HG03280 (cell line): ENCODE results near the gene BARX1.
"Not testable (repeated sequence)": the region's sequence is repeated elsewhere in the genome, so short reads cannot be mapped to it uniquely, and the experiment has no call there.

Experiments used
- ATAC-seq: cut with Tn5 transposase; IDR thresholded peaks from one replicate; pipeline ENCODE4 v1.9.1; 2021; ENCODE audit warnings: mild to moderate bottlenecking, moderate library complexity; ENCODE audit not compliant: unreplicated experiment

The BARX1 gene

DNA sequence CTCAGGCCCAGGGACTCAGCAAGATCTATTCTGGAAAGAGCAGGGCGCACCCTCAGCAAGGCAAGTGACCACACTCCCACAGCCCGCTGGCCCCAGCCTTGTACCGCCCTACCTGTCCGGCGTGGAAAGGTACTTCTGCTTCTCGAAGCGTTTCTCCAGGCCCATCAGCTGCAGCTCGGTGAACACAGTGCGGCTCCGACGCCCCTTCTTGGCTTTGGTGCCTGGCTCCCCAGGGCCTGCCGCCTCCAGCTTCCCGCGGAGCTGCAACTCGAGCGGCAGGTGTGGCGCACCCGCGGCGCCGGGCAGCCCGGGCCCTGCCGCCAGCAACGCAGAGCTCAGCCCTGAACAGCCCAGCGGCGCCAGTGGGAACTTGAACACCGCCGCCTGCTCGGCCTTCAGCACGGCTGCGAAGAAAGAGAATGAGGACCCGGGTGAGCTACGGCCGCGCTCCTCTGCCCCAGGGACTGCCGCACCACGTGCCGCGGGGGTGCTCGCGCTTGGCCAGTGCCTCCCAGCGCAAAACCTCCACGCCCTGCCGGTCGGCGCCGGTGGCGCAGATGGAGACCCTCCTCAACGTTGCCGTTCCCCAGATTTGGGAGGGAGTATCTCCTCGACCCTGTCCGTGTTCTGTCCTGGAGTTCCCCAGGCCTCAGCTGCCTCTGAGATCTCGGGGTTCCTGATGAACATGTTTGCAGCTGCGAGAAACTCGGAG lies 2.2 kb downstream of the BARX1 start:
- no peak for ATAC-seq

DNA sequence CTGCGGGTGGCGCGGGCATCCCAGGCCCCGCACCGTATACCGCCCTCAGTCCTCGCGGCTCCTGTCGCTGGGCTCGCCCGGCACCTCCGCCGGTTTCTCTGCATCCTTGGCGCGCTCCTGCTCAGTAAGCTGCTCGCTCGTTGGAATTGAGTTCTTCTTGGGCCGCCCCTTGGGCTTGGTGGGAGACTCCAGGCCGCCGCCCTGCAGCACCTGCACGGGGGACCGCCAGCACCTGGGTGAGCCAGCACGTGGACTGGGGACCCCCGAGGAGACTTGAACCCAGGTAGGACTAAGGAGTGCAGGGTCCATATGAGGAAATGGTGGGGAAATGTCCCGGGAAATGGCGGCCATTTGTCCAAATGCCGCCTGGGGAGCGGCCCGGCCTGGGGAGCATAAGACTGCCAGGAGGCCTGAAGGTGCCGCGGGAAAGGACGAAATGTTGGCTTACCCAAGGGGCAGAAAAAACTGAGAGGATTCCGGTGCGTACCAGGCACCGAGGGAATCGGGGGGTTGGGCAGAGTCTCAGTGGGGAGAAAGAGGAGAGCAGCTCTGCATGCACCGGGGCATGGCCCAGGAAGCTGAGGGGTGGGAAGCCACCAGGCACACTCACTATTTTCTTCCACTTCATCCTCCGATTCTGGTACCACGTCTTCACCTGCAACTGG lies 2.9 kb downstream of the BARX1 start:
- ATAC-seq: no peak

DNA sequence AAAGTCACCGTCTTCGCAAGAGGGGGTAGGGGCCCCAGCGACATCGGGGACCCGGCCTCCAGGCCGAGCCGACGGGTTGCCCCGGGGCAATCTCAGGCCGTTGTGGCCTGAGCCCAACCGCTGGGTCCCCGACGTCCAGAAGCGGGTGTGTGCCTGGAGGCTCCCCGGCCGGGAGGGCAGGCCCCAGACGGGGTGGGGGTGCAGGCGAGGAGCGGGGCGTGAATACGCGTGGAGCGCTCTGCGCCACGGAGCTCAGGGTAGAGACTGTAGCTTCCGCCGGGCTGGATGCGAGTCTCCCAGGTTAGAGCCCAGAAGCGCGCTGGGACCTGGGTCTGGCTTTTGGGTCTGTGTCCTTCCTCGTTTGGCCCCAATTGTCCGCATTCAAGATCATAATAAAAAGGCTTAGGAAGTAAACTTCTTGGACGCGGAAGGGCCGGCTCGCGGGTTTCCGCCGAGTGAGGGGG lies 3.5 kb downstream of the BARX1 start:
- ATAC-seq: no peak

DNA sequence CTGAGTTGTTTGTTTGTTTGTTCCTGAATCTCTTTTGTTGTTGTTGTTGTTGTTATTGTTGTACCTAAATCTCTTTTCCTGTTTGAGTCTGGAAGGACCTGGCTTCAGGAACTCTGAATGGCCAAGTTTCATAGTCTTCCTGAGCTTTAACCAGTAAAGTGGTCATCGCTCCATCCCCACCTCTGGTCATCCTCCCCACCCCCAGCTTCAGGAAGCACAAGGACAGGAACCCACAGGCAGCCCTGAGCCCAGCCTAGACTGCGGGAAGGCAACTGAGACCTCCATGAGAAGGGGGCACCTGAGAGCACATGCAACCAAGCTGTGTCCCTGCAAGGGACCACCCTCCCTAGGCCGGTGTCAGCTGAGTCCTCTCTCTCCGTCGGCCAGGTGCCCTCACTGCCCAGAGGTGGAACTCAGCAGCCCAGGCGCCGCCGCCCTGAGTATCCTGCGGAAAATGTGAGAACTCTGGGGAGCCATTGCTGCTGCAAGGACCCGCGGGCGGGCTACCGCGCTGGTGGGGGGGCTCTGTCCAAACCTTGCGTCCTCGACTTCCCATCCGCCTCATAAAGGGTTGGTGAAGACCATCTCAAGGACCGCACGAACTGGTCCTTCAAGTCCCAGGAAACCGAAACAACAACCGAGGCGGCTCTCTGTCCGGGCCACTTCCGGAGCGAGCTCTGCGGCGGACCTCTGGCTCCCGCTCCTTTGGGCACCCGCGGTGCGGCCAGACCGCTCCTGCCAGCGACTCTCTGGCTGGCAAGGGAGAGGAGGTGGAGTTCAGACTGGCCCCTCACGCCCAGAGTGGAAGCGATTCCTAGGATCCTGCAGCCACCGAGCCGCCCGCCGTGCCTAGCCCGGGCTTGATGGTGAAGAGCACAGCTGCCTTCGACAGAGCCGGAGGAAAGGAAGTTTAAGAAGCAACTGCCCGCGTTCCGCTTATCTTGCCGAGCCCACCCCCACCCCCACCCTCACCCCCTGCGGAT lies 4.2 kb downstream of the BARX1 start:
- ATAC-seq: no peak

DNA sequence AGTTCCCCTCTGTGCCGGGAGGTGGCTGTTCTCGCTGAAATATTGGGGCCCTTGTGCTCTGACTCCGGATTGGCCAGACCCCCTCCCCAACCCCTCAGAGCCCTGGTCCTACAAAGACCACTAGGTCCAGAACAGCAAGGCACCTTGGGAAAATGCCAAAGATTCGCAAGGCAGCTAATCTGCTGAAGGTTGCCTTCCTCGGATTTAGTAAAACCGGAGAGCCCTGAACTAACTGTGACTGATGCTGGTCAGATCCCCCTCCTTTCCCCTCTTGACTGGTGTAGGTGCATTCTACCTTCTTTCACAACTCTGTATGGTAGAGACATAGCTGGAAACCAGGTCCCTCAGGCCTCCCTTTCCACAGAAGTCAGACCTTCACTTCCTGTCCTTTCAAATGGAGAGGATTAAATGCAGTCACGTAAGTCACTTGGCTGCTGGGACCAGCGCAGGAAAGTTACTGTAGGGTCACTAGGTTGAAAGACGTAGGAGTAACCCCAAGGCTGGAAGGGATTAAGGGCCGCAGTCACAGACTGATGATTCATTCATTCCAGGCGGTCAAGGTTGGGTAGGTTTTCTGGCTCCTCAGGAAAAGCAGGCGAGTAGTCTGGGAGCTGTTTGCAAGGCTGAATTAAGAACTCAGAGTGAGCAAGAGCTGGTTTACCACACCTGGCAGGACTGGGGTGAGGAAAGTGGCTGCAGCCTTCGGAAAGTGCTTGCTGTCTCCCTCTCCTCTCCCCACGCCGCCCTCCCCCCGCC lies 5.3 kb downstream of the BARX1 start:
- no peak for ATAC-seq

DNA sequence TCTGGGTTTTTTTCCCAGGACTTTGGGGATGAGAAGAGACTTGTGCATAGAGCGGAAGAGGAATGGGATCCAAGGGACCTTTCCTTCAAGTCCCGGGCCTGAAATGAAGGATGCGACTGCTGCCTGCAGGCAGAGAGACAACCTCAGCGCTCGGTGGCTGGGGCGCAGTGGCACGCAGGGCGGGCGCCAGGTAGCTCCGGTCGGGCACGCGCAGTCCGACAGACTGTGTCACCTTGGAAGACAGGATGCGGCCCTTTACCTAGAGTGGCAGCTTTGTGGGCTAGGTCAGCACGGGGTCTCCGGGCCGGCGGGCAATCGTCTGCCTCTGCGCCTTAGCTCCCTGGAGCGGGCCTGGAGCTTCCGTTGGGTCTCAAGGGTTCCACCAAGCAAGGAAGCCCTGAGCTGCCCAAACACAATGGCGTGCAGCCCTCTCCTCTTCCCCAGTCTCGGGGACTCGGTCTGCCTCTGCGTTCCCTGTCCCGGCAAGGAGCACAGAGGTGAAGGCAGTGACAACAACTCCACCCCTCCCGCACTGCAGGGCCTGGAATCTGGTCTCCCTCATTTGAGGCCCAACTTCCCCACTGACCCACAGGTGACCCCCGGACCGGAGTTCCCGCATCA lies 6.0 kb downstream of the BARX1 start:
- ATAC-seq: no peak

DNA sequence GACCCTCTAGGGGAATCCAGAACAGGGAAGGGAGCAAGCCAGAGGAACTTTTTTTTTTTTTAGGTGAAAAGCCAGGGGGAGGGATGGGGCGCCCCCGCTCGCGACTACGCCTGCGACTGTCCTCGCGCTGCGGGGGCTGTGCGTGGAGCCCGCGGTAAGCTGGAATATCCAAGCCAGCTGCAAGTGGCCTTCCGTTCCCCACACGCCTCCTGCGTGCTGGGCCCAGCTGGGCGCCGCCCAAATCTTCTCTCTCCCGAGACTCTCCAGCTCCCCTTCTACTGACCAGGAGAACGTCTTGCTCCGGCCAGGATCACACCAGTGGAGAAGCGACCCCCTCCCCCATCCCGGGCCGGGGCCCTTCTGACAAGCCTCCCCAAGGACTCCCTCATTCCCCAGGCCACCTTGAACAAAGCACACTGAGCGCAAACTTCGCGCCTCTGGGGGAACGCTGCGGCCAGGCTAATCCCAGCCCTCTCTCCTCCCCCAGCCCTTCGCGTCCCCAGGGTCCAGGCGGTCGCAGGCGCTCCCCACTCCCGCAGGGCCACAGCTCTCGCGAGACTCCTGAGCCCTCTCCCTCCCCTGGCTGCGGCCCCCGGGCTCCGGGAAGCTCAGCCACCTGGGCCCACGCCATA lies 6.6 kb downstream of the BARX1 start:
- ATAC-seq: no peak

DNA sequence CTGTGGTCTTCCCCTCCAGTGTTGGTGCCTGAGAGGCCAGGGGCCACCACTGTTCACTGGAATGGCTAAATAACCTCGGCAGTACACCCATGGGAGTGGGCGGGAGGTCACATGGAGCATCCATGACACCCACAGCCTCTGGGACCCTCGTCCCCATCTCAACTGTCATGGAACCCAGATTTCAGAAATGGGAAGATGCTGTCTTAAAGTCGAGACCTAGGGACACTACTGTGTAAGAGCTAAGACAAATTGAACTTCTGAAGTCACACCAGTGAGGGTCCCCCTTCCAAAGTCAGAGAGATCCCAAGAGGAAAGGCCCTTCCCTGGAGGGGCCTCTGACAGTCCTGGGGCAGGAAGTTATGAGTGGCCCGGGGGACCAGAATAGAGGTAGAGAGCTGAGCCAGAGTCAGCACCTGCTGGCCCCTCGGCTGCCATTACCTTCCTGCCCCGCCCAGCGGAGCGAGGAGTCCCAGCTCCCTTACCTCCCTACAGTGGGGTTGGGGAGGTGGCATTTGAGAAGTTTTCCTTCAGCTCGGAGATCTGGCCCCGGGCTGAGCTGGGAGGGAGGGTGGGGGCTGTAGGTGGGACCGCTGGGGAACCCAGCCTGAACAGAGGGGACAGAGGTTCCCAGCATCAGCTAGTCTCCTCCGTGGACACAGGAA lies 7.6 kb downstream of the BARX1 start:
- no peak for ATAC-seq

DNA sequence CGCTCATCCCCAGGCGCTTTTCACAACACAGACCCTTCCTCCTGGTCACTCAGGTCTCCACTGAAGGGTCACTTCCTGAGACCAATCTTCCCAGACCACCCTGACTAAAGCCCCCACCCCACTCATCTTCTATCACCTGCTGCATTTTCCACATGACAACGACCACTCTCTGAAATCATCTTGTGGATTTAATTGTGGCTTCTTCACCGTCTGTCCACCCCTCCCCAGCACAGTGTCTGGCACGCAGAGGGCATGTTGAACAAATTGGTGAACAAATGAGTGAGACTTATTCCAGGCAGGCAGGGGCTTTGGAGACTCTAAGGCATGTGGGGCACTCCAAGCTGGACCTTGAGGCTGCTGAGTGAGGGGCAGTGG lies 8.8 kb downstream of the BARX1 start:
- ATAC-seq: no peak

DNA sequence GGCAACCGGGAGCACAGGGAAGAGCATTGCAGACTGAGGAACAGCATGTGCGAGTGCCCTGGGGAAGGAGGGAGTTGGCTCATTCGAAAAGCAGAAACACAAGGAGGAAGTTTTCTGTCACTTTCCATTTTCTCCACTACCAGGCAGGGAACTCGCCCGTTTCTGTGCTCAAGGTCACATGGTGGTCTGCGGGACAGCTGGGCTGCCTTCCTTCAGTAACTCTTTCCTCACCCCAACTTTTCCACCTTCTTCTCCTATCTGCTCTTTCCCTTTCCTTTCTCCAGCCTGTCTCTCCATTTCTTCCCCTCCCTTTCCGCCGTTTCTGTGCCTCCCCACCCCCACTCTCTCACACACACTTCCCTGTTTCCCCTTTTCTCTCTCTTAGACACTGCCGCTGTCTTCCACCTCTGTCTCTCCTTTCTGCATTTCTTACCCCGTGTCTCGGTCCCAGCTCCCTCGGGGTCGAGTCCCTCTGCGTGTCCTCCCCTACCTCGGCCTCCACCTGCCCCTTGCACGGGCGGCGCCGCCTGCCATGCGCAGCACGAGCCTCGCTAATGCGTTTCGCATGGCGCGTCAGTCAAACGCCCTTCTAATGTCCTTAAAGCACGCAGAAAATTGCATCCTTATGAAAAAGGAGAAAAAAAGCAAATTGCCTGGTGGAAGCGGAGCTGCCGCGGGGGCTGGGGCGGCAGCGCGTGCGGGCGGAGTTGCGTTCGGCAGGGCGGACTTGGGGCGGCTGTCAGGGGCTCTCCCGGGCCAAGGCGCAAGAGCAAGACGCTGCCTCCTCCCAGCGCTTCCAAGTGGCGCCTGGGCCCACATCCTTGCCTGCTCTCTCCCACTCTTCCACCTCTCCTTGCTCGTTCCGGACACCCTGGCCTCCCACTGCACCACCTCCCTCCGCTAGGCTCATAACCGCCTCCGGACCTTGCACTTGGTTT lies 9.5 kb downstream of the BARX1 start:
- no peak for ATAC-seq

DNA sequence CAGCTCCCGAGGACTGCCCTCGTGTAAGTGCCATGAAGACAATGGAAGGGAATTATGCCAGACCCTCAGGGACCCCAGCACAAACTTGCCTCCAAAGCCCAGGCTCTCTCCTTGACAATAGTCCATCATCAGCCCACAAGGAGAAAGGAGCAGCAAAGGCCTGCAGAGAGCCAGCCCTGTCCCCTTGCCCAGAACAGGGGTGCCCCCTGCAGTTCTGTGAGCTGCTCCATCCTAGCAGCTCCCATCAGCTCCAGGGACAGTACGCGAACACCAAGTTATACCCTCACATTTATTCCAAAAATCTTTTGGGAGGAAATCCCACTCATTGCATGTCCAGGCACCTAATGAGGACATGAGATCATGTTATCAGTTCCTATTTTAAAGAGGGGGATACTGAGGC lies 11.1 kb downstream of the BARX1 start:
- no peak for ATAC-seq

DNA sequence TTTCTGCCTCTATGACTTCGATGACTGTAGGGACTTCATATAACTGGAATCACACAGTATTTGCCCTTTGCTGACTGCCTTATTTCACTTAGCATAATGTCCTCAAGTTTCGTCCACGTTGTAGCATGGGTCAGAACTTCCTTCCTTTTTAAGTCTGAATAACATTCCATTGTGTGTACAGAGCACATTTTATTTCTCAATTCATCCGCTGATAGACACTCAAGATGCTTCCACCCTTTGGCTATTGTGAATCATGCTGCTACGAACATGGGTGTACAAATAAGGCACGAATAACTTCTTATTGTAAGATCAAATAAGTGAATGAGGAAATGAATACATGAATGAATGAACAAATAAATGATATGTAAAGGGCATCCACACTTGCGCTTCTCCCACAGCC lies 13.0 kb downstream of the BARX1 start:
- no peak for ATAC-seq

DNA sequence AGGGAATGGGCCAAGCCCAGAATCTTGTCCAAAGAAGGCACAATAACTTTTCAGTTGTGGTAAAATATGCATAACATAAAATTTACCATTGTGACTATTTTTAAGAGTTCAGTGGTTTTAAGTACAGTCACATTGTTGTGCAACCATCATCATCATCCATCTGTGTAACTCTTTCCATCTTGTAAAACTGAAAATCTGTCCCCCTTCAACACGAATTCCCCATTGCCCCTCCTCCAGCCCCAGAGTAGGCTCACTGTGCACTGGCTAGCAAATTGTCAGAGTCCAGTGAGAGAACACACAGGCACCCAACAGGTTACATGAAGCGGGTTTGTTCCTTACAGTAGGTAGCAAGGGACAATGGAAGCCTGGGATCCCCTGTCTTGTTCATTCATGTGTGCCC lies 13.7 kb downstream of the BARX1 start:
- ATAC-seq: no peak

DNA sequence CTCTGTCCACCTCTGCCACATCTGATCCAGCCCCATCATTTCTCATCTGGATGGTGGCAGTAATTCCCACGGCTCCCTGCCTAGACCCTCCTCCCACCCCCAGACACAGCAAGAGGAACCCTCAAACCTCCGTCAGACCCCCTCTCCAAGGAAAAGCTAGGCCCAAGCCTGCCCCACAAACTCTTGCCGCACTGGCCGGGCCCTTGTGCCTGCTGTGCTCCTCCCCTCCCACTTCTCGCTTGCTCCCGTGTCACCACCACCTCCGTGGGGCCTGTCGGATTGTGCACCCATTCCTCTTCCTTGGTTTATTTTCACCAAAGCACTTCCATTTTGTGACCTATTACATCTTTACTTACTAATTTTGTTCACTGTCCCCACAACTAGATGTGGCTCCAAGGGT lies 14.2 kb downstream of the BARX1 start:
- ATAC-seq: no peak

DNA sequence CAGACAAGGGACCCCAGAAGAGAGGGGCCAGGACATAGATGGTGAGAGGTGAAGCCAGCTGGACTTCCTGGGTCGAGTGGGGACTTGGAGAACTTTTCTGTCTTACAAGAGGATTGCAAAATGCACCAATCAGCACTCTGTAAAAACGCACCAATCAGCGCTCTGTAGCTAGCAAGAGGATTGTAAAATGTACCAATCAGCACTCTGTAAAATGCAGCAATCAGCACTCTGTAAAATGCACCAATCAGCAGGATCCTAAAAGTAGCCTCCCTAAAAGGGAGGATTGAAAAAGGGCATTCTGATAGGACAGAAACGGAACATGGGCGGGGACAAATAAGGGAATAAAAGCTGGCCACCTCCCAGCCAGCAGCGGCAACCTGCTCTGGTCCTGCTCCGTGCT lies 15.6 kb downstream of the BARX1 start:
- not testable (repeated sequence) for ATAC-seq

DNA sequence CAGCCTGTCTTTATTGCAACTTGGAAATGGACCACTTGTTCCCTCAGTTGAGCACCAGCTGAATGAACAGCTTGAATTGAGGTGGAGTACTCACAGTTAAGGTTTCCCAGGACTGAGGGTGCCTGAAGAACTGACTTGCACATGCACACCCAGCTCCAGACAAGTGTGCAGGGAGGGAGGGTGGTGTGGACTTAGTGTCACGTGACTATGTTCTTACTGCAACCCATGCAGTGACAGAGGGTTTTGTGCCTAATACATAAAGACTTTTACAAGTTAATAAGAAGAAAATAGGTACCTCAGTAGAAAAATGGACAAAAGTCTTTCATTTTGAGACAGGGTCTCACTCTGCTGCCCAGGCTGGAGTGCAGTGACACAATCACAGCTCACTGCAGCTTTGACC lies 18.0 kb downstream of the BARX1 start:
- ATAC-seq: no peak

DNA sequence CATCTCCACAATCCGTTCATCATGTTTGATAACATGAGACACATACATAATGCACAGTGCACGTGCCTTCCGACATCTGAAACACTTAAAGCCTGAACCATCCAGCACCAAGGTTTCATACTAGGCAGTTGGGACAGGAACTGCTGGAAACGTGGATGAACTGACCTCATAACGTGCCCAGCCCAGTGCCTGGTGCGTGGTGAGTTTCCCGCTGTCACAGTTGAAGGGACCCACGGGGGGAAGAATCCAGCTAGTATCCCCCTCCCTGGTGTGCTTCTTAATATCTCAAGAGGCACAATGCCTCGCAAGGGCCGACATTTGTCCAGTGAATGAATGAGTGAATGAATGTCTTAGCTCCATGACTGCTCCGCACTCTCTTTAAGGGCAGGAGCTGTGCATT lies 23.2 kb downstream of the BARX1 start:
- no peak for ATAC-seq

DNA sequence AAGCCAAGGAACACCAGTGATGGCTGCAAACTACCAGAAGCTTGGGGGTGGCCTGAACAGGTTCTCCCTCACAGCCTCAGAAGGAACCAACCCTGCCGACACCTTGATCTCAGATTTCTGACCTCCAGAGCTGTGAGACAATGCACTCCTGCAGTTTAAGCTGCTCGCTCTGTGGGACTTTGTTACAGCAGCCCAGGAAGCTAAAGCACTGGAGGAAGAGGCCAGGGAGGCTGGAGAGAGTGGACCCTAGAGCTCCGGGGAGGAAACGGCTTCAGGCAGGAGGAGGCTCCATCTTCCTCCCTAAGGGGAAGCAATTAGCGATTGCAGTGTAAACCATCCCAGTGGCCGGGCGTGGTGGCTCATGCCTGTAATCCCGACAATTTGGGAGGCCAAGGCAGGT lies 25.1 kb downstream of the BARX1 start:
- no peak for ATAC-seq
